HFFc6 (cell line): ENCODE data around the gene LRRC14B. TPM values are rescaled to one million over a fixed set of nuclear protein-coding genes. Genes with fewer than 3 reads are reported as not detected.
A peak's percentile ranks its signal among the peaks of the same experiment; 100 is the strongest.

ENCODE experiments used
- DNase-seq: peaks from one replicate; pipeline ENCODE4 v3.0.0-alpha.2; 2018
- H3K27ac Mint-ChIP-seq: 2 replicates; pipeline ENCODE4 v1.8.0; 2020; ENCODE audit warnings: mild to moderate bottlenecking, mixed read lengths
- H3K27me3 Mint-ChIP-seq: 2 replicates; pipeline ENCODE4 v1.8.0; 2021; ENCODE audit warnings: mild to moderate bottlenecking, moderate library complexity, mixed read lengths; ENCODE audit not compliant: insufficient read depth
- H3K36me3 Mint-ChIP-seq: 2 replicates; pipeline ENCODE4 v1.8.0; 2021; ENCODE audit warnings: low read depth, mixed read lengths
- H3K4me1 Mint-ChIP-seq: 2 replicates; pipeline ENCODE4 v1.8.0; 2020; ENCODE audit warnings: low read depth, mixed read lengths
- H3K4me3 Mint-ChIP-seq: 2 replicates; pipeline ENCODE4 v1.8.0; 2020; ENCODE audit warnings: mild to moderate bottlenecking, moderate library complexity, mixed read lengths
- H3K9me3 Mint-ChIP-seq: 2 replicates; pipeline ENCODE4 v1.8.0; 2020; ENCODE audit warnings: mild to moderate bottlenecking, mixed read lengths
- total RNA-seq, 6 experiments: library from RNA; stranded (reverse); fragmentation: NEBNext Ultra II Directional; extraction: Animal tissue kit (Norgen Biotek cat#: 25700); gene quantifications; 2 replicates in 1 of 6; 3 replicates in 5 of 6; pipeline ENCODE4 v1.2.3, GENCODE V29; 2021
- TF ChIP-seq, protein P1 (sequence below): fragments of 200-600 bp; sonication (generic); IDR thresholded peaks from 2 replicates; pipeline ENCODE4 v1.5.0; 2021; ENCODE audit warnings: antibody characterized with exemption, mild to moderate bottlenecking

The LRRC14B gene
- total RNA-seq, 6 experiments from 2014 or later, result not detected

DNA sequence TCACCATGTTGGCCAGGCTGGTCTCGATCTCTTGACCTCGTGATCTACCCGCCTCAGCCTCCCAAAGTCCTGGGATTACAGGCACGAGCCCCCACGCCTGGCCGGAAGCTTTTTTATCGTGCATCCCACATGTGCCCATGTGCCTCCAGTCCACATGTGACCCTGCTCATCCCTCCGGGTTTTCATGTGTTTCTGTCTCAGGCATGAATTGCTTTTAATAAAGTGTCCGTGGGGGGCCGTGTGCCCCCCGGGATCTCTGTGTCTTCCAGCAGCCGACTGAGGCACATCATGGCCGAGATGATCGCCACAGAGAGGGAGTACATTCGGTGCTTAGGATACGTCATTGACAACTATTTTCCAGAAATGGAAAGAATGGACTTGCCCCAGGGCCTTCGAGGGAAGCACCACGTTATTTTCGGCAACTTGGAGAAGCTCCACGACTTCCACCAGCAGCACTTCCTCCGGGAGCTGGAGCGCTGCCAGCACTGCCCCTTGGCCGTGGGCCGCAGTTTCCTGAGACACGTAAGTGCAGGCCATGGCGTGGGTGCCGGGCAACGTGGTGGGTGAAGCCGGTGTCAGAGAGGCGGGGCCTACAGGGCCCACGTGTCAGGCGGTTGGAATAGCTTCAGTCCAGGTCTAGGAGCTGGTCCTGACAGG, 22.1 kb upstream of the LRRC14B start:
- Mint-ChIP-seq H3K4me1 (peaks cover 34% of the 10 kb centered on the region), H3K9me3 (no peaks in the 10 kb centered on the region), H3K27me3 (no peaks in the 10 kb centered on the region; the same call in 1 of the 2 replicates), H3K36me3 (no peaks in the 10 kb centered on the region; the same call in 1 of the 2 replicates), H3K27ac (peak overlapping the region; percentile 99), H3K4me3 (peak overlapping the region; percentile 86)
- DNase-seq, result peak; percentile 97
- TF ChIP-seq, protein P1, sequence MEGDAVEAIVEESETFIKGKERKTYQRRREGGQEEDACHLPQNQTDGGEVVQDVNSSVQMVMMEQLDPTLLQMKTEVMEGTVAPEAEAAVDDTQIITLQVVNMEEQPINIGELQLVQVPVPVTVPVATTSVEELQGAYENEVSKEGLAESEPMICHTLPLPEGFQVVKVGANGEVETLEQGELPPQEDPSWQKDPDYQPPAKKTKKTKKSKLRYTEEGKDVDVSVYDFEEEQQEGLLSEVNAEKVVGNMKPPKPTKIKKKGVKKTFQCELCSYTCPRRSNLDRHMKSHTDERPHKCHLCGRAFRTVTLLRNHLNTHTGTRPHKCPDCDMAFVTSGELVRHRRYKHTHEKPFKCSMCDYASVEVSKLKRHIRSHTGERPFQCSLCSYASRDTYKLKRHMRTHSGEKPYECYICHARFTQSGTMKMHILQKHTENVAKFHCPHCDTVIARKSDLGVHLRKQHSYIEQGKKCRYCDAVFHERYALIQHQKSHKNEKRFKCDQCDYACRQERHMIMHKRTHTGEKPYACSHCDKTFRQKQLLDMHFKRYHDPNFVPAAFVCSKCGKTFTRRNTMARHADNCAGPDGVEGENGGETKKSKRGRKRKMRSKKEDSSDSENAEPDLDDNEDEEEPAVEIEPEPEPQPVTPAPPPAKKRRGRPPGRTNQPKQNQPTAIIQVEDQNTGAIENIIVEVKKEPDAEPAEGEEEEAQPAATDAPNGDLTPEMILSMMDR, result no peak

DNA sequence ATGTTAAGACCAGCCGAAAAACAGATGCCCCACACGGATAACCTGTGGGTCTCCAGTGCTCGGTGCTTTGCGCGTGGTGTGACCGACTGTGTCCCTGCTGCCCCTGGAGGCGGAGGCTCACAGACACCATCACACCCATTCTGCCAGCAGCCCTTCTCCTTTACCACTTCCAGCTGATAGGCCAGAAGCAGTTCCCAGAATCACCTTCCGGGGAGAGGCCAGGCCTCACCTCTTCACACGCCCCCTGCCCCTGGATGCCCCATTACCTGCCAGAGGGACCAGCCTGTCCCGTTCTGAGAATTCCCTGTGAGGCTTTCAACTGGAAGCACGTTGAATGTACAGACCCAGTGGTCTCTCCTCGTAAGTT, 21.6 kb upstream of the LRRC14B start:
- Mint-ChIP-seq H3K9me3 (no peaks in the 10 kb centered on the region), H3K27me3 (peaks cover 2% of the 10 kb centered on the region; the same call in 1 of the 2 replicates), H3K4me1 (peaks cover 34% of the 10 kb centered on the region), H3K27ac (peak overlapping the region; percentile 99), H3K4me3 (peak overlapping the region; percentile 39; the same call in 1 of the 2 replicates), H3K36me3 (no peaks in the 10 kb centered on the region; the same call in 1 of the 2 replicates)
- no peak for DNase-seq
- TF ChIP-seq, protein P1, result peak; percentile 30; the same call in 1 of the 2 replicates

DNA sequence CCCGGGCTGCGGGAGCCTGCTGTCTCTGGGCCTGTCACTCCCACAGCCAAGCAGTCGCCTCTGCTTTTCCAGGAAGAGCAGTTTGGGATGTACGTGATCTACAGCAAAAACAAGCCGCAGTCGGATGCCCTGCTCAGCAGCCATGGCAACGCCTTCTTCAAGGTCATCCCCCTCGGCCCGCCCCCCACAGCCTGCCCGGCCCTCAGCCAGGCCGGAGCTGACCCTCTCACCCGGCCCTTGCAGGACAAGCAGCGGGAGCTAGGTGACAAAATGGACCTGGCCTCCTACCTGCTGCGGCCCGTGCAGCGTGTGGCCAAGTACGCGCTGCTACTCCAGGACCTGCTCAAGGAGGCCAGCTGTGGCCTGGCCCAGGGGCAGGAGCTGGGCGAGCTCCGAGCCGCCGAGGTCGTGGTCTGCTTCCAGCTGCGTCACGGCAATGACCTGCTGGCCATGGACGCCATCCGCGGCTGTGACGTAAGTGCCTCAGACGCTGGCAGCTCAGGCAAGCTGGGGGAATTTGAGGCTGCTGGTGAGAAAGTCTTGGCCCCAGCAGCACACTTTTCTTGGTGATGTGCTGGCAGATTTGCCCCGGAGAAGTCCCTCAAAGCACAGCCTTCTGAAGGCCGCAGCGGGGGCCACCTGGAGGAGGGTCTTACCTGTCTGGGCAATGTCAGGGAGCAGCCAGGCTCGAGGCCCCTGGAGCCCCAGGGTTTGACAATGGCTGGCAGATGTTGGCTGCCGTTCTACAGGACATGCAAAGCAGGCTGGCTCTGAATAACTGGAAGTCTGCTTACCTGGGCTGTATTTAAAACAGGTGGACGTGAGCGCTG, 20.1 kb upstream of the LRRC14B start:
- Mint-ChIP-seq H3K27me3 (peaks cover 2% of the 10 kb centered on the region; the same call in 1 of the 2 replicates), H3K27ac (no peak overlapping the region), H3K4me3 (no peak overlapping the region), H3K36me3 (no peaks in the 10 kb centered on the region; the same call in 1 of the 2 replicates), H3K4me1 (peaks cover 35% of the 10 kb centered on the region), H3K9me3 (no peaks in the 10 kb centered on the region)
- TF ChIP-seq, protein P1, result no peak
- no peak for DNase-seq

DNA sequence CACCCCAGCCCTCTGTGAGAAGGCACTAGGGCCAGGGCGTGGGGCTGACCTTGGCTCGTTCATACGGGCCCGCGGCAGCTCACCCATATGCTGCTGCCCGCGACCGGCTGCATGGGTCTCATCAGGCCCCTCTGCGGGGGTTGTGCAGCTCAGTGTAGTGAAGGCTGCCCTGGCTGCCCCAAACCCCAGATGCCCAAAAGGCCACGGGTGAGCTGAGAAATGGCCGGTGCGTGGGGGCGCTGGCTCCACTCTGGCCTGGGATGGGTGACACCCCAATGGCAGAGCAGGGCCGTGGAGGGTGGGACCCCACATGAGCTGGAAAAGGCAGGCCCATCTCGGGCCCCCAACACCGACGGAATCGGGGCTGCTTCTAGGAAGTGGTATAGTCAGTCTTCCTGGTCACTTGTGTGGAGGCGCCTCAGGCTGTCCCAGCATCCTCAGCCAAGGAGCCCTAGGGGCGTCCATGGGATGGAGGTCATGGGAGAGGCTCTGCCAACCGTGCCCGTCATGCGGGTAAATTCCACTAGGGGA, 19.4 kb upstream of the LRRC14B start:
- H3K27ac Mint-ChIP-seq, result no peak overlapping the region
- no peaks in the 10 kb centered on the region for H3K9me3 Mint-ChIP-seq
- H3K4me1 Mint-ChIP-seq, result peaks cover 40% of the 10 kb centered on the region
- H3K4me3 Mint-ChIP-seq, result no peak overlapping the region
- no peaks in the 10 kb centered on the region; the same call in 1 of the 2 replicates for H3K36me3 Mint-ChIP-seq
- TF ChIP-seq, protein P1, result peak; percentile 23; the same call in 1 of the 2 replicates
- peaks cover 2% of the 10 kb centered on the region; the same call in 1 of the 2 replicates for H3K27me3 Mint-ChIP-seq
- DNase-seq, result no peak

DNA sequence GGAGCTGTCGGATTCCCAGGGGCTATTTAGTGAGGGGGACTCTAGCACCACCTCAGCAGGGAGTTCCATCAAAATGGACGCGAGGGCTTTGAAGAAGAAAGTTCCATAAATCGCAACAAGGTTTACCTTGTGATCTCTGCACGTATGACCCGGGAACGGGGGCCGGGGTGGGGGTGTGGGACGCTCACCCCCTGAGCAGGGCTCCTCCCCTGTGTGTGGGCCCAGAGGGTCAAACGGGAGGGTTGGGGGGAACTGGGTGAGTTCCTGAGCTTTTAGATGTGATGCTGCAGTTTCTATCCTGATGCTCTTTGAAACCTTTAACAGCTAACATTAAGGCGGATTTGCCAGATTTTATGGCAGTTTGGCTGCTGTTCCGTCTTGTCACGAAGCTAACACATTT, 18.9 kb upstream of the LRRC14B start:
- H3K9me3 Mint-ChIP-seq, result no peaks in the 10 kb centered on the region
- DNase-seq, result no peak
- H3K27ac Mint-ChIP-seq, result no peak overlapping the region
- peaks cover 2% of the 10 kb centered on the region; the same call in 1 of the 2 replicates for H3K27me3 Mint-ChIP-seq
- TF ChIP-seq, protein P1, result no peak
- no peaks in the 10 kb centered on the region; the same call in 1 of the 2 replicates for H3K36me3 Mint-ChIP-seq
- H3K4me3 Mint-ChIP-seq, result no peak overlapping the region
- peaks cover 34% of the 10 kb centered on the region for H3K4me1 Mint-ChIP-seq
